ENCODE data around the gene NLK.

Gene NLK

DNA sequence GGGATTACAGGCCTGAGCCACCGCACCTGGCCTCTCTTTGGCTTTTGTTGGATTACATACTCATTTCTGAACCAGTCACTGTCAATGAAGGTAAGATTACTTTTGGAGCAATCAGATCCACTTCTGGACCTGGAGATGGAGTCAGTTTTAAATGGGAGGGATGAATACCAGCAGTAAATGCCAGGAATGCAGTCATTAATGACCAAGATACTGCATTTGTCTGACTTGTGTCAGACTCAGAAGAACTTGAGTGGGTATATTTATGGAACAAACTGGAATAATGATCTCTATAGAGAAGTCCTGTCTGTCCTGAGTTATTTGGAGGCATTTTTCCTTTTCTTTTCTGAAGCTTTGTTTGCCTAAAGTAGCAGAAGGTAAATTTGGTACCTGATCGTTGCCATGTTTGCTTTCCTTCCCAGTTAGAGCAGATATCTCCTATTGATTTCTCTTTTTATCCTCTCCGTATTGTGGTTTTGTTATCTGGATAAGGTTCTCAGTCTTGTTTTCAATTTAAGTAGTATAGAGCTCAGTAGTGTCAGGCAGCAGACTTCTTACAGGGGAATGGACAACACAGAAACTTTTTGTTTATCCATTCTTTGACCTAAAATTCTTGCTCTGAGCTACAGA lies 10.7 kb downstream of the NLK start:
- no peak overlapping the region for H3K4me3 ChIP-seq (ENCODE audit: control insufficient read depth, low read depth, low read length)
- DNase-seq (ENCODE audit: low read depth) = no peak
- TF ChIP-seq, protein P1, sequence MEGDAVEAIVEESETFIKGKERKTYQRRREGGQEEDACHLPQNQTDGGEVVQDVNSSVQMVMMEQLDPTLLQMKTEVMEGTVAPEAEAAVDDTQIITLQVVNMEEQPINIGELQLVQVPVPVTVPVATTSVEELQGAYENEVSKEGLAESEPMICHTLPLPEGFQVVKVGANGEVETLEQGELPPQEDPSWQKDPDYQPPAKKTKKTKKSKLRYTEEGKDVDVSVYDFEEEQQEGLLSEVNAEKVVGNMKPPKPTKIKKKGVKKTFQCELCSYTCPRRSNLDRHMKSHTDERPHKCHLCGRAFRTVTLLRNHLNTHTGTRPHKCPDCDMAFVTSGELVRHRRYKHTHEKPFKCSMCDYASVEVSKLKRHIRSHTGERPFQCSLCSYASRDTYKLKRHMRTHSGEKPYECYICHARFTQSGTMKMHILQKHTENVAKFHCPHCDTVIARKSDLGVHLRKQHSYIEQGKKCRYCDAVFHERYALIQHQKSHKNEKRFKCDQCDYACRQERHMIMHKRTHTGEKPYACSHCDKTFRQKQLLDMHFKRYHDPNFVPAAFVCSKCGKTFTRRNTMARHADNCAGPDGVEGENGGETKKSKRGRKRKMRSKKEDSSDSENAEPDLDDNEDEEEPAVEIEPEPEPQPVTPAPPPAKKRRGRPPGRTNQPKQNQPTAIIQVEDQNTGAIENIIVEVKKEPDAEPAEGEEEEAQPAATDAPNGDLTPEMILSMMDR (conservative IDR thresholded peaks at IDR 0.05; ENCODE audit: control insufficient read depth, insufficient read depth, low read depth, low read length) = no peak

DNA sequence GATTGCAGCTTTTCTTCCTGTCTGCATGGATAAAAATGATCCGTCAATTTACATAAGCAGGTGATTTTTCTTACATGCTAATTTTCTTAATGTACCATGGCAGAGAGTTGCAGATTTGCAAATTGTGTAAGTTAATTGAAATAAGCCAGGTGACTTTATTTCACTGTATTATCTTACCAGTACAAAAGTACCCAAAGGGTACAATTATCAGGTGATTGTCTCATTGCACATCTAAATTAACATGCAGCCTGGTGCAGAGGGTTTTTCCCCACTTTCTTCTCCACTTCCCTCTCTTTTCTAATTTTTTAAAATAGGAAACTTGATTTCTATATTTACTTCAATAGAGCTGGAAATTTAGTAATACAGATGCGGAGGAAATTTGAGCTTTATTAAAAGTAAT lies 11.2 kb downstream of the NLK start:
- TF ChIP-seq, protein P1 (conservative IDR thresholded peaks at IDR 0.05; ENCODE audit: control insufficient read depth, insufficient read depth, low read depth, low read length) = no peak
- no peak overlapping the region for H3K4me3 ChIP-seq (ENCODE audit: control insufficient read depth, low read depth, low read length)
- no peak for DNase-seq (ENCODE audit: low read depth)

DNA sequence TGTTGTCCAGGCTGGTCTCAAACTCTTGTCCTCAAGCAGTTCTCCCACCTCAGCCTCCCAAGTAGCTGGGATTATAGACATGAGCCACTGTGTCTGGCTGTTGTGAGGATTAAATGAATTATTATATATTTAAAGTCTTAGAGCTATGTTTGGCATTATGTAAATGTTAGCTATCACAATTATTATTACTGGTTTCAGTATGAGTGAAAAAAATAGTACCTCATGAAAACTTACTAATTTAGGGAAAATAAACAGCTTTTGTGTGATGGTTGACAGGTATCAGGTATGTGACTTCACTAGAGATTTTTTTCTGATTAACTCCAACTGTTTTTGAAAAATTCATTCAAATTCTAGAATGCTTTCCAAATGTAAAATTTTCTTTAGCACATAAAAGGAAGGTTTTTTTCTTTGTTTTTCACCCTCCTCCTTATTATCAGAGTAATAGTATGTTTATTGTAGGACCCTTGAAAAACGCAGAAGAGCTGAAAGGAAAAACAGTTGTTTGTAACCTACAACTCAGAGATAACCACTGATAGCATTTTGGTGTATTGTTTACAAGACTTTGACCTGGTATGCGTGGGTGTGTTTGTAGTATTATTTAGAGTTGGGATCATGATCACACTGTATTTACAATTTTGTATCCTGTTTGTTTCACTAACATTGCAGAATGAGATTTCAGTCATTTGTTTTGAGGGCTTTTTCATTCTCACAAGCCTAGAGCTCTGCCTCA lies 13.2 kb downstream of the NLK start:
- TF ChIP-seq, protein P1 (conservative IDR thresholded peaks at IDR 0.05; ENCODE audit: control insufficient read depth, insufficient read depth, low read depth, low read length) = no peak
- no peak overlapping the region for H3K4me3 ChIP-seq (ENCODE audit: control insufficient read depth, low read depth, low read length)
- no peak for DNase-seq (ENCODE audit: low read depth)

DNA sequence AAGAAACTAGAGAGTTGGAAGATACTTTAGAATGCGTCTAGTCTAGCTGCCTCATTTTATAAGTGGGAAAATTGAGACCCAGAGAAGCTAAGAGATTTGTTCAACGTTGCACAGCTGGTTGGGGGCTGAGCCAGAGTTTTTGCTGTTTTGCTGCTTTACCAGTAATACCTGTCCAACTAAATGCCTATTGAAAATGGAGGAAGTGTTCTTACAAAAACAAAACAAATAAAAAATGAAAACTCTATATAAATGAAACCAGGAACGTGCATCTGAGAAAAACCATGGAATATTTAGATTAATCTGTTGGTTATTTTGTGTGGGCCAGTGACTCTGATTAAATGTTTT lies 13.8 kb downstream of the NLK start:
- H3K4me3 ChIP-seq (ENCODE audit: control insufficient read depth, low read depth, low read length) = no peak overlapping the region
- DNase-seq (ENCODE audit: low read depth) = no peak
- TF ChIP-seq, protein P1 (conservative IDR thresholded peaks at IDR 0.05; ENCODE audit: control insufficient read depth, insufficient read depth, low read depth, low read length) = no peak

DNA sequence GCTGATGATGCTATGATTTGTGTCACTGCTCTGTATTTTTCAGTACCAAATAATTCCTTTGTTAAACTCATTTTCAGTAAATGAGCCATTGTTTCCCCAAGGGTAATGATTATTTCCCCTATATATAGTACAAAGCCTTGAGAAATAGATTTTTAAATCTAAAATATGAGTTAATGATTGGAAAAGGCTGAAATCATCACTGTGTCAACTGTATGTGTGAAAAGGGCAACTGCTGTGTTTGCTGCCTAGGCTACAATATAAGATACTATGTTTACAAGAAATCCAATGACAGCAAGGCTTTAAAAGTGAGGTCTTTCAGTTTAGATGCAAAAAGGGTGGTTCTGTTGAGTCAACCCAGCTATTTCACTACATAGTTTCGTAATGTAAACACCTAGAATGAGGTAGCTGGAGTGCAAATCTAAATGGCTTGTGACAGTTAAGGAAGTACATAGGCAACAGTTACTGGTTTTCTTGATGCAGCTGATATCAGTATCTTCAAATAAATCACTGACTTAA lies 15.3 kb downstream of the NLK start:
- no peak overlapping the region for H3K4me3 ChIP-seq (ENCODE audit: control insufficient read depth, low read depth, low read length)
- TF ChIP-seq, protein P1 (conservative IDR thresholded peaks at IDR 0.05; ENCODE audit: control insufficient read depth, insufficient read depth, low read depth, low read length) = no peak
- DNase-seq (ENCODE audit: low read depth) = peak; percentile 54

DNA sequence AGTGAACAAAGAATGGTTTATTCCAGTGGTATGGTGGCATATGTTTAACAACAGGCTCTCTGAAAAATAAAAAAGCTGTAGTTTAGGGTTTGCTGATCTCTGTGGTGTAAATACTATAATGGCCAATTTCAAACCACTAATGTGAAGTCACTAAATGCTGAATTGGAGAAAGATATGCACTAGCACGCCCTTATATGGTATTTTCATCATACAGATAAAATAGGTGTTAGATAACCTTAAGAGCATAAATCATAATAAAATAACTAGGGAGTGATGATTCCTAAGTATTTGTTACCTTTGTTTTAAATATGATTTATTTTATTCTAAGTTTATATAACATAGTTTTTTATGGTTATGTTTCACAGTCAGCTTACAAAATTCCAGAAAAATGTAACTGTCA lies 17.2 kb downstream of the NLK start:
- TF ChIP-seq, protein P1 (conservative IDR thresholded peaks at IDR 0.05; ENCODE audit: control insufficient read depth, insufficient read depth, low read depth, low read length) = no peak
- DNase-seq (ENCODE audit: low read depth) = no peak
- no peak overlapping the region for H3K4me3 ChIP-seq (ENCODE audit: control insufficient read depth, low read depth, low read length)

All from fibroblast of mammary gland (primary cell).